Effector CD4-positive, alpha-beta T cell (primary cell): ENCODE measurements around the gene EPHB2. TPM values are rescaled to one million over a fixed set of nuclear protein-coding genes. Genes with fewer than 3 reads are reported as not detected.
"Not testable (repeated sequence)": the region's sequence is repeated elsewhere in the genome, so short reads cannot be mapped to it uniquely, and the experiment has no call there.

ENCODE experiments used
- DNase-seq: peaks from one replicate; pipeline ENCODE4 v3.0.0-alpha.2; 2020
- total RNA-seq: gene quantifications from one replicate; lab custom pipeline; 2026; lab: John Stamatoyannopoulos, UW

Gene EPHB2
- total RNA-seq, result not detected

DNA sequence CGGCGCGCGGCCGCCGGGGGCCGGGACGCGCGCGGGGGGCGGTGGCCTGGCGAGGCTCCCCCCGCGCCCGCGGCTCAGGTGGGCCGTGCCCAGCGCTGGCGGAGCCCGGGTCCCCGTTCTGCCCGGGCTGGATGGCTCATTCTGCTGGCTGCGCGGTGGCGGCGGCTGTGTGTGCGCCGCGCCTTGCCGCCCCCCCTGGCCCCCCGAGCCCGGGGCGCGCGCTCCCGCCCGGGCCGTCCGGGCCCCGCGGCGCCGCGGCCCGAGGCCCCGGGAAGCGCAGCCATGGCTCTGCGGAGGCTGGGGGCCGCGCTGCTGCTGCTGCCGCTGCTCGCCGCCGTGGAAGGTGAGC lies at the start of gene EPHB2:
Gene EPHB2, plus strand, starts transcription at position 139 of the 349 bp plus-strand sequence. Its CDS starts 144 bp downstream, at position 283.
- DNase-seq, result no peak

GRCh38 chr1:22661880-22662279 lies 48.8 kb upstream of the EPHB2 start:
- no peak for DNase-seq

GRCh38 chr1:22662318-22662717 lies 48.3 kb upstream of the EPHB2 start:
- DNase-seq, result no peak

DNA sequence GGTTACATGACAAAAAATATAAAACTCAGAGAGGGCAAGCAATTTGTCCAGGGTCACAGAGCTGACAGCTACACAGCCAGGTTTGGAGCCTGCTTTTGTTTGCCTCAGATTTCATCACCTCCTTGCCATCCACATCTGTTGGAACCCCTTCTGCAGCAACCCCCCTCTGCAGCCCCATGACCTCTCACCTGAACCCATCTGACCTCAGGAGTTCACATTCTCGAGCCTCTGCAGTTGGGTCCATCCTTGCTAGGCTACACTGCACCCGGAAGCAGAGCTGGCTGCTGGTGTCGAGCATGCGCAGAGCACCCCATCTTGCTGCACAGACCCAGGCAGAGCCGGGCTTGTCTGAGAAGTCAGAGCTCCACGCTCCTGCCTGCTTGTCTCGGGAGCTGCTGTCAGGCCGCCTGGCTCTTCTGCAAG lies 47.6 kb upstream of the EPHB2 start:
- DNase-seq, result no peak

DNA sequence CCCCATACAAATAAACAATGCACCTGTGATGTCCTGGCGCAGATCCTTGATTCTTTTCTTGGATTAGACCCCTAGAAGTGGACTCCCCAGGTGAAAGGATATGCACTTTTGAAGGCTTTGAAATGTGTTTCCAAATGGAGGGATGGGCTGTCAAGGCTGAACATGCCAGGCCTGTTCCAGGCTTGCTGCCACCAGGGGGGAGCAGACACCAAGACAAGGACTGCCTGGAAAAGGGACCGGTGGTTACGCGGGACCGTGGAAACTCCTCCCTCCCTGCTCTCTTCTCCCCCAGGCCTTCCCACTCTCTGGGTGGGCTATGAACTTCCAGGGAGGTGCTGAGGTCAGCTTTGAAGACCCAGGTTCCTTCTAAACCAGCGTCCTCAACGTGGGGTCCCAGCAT lies 44.9 kb upstream of the EPHB2 start:
- DNase-seq, result no peak

- no peak for DNase-seq
Measured at GRCh38 chr1:22666412-22666811, 44.2 kb upstream of the EPHB2 start.

GRCh38 chr1:22668840-22669239 lies 41.8 kb upstream of the EPHB2 start:
- not testable (repeated sequence) for DNase-seq

DNA sequence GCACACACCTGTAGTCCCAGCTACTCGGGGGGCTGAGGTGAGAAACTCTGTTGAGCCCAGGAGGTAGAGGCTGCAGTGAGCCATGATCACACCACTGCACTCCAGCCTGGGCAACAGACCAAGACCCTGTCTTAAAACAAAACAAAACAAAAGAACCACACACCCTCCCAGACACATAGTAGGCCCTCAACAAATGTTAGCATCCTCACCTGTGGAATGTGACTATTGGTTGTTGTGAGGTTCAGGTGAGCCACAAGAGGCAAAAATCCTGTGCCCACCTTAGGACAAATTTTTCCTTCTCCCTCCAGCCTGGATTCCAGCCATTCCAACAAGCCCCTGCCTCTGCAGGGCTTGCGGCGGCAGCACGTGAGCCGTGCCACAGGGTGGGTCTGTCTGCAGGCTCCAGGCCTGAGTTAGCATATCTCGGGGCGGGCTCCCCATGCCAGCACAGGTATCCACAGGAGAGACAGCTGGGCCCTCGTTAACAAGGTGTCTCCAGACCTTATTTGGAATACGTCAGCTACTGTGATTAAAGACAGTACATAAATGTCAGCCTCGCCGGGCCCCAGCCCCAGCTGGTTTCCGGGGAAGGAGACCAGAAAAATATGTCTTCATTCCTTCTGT lies 40.2 kb upstream of the EPHB2 start:
- no peak for DNase-seq

DNA sequence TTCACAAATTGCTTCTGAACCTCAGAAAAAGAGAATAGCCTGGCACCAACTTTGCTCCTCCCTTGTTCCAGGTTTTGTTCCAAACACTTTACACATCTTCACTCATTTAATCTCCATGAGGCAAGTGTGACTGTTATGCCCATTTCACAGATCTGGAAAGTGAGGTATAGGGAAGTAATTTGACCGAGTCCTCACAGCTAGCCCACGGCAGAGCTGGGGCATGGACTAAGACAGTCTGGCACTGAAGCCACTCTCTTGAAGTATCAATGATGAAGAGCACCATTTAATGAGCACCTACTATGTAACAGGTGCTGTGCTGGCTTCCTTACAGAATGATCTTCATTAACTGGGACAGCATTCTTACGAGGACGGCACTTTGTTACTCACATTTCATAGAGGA lies 38.6 kb upstream of the EPHB2 start:
- no peak for DNase-seq

- no peak for DNase-seq
Measured at GRCh38 chr1:22673486-22674409, 36.9 kb upstream of the EPHB2 start.

GRCh38 chr1:22674410-22674749 lies 36.3 kb upstream of the EPHB2 start:
- DNase-seq, result no peak

- DNase-seq, result not testable (repeated sequence)
Measured at GRCh38 chr1:22676151-22676550, 34.5 kb upstream of the EPHB2 start.

DNA sequence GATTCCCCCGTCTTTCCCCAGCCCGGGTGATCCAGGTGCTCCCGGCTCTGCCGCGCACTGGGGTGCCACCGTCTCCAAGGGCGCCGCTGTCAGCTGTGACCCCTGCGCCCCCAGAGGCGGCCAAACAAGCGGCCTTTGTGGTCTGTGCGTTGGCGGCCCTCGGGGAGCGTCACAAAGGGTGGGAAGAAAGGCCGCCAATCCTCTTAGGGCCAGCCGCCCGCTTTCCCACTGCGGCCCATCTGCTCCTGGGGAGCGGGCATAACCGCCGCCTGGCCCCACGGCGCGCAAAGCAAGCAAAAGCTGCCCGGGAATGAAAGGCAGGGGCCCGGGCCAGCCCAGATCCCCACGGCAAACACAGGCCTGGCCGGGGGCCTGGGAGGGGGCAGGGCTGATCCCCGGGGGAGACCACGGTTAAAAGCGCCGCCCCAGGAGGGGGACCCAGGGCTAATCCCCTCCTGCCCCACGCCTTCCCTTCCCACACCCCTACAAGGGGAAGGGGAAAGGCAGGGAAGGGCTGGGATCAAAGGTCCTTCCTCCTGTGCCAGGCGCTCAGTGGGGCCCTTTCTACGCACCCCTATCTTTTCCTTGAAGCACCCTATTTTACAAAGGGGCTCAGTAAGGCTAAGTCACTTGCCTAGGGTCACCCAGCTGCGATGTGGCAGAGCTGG lies 33.6 kb upstream of the EPHB2 start:
- no peak for DNase-seq

GRCh38 chr1:22677931-22678896 lies 32.4 kb upstream of the EPHB2 start:
- no peak for DNase-seq

DNA sequence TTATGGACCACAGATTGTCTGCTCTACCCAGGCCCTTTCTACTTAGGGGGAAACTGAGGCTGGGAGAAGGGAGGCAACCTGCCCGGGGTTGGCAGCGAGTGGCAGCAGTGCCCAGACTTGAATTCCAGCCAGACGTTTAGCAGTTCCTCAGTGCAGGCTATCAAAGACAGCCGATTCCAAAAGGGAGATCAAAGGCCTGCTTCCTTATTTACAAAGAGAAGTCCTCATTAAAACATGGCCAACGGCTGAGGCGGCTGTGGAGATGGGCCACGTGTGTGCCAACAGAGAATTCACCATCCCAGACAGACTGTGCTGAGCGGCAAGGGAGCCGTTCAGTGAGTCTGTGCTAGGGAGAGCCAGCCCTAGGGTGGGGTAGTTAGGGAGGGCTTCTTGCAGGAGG lies 29.9 kb upstream of the EPHB2 start:
- DNase-seq, result no peak

DNA sequence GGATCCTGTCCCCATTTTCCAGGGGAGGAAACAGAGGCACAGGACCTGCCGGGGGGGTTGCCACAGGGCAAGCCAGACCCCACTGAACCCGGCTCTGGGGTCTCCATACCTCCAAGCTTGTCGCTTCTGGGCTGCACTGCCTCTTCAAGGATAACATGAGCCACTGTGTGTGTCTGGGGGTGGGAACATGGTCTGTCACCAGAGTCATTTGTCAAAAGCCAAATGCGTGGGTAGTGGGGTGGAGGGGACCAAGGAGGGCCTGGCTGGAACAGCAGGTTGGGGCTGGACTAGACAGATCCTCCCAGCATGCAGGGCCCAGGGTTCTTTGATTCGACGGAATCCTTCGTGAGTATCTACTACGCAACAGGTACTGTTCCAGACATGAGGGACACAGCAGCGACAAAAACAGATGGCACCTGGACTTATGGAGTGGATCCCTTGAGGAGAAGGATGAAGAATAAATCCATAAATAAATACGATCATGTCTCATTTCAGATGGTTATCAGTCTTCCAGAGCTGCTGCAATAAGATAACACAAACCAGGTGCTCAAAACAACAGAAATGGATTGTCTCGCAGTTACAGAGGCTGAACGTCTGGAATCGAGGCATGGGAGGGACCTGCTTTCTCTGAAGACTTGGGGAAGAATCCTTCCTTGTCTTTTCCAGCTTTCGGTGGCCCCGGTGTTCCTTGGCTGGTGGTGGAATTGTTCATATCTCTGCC lies 28.9 kb upstream of the EPHB2 start:
- no peak for DNase-seq

DNA sequence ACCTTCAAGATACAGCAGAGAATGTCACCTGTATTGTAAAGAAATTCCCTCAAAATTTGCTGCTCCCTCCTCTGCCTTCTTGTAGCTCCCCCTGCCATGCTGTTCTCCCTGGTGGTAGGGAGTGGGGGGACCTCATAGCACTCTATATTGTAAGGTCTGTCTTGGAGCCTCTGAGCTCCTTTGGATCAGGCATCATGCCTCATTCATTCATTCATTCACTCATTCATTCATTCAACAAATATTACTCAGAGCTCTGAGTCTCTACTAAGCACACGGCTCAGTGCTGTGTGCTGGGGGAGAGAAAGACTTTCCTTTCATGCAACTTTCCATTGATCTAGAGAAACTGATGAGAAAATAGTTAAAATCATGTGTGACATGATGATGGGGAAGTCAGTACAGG lies 27.1 kb upstream of the EPHB2 start:
- no peak for DNase-seq

GRCh38 chr1:22685591-22686059 lies 25.0 kb upstream of the EPHB2 start:
- no peak for DNase-seq

DNA sequence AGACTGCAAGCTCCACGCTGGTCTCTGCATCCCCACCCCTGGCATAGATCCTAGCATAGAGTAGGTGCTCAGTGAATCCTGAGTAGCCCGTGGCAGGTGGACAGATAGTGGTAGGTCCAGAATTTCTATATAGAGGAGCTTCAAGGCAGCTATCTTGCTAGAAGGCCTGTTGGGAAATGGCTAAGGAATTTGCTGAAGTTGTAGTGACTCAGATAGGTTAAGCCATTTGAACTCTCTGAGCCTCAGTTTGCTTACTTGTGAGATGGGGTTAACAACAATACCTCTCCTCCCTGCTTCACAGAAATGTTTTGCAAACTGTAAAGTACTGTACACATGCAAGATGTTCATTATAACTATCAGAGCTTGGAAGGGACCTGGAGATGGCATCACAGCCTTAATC lies 23.4 kb upstream of the EPHB2 start:
- DNase-seq, result no peak

DNA sequence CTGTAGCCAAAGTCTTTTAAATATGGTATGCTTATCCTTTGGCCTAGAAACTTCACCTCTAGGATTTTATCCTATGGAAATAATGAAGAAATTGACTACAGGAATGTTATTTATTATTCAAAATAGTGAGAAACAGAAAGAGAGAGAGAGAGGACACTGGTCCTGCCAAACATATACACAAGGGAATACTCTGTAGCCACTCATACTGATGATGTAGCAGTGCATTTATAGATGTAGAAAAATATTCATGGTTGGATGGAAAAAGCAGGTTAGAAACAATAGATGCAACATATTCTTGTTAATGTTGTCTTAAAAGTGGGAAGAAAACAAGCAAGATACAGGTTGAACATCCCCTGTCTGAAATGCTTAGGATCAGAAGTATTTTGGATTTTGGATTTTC lies 22.2 kb upstream of the EPHB2 start:
- DNase-seq, result no peak

GRCh38 chr1:22689505-22689904 lies 21.1 kb upstream of the EPHB2 start:
- DNase-seq, result no peak
